ENCODE results near the gene YRDC. TPM values are rescaled to one million over a fixed set of nuclear protein-coding genes. Genes with fewer than 3 reads are reported as not detected.

YRDC gene
- total and polyA plus RNA-seq, 9 of the 15 experiments (the other 6 are each of a cell fraction or from before 2014, with no cell fraction given), result 11.1 to 58.5 (median 49.8) TPM

DNA sequence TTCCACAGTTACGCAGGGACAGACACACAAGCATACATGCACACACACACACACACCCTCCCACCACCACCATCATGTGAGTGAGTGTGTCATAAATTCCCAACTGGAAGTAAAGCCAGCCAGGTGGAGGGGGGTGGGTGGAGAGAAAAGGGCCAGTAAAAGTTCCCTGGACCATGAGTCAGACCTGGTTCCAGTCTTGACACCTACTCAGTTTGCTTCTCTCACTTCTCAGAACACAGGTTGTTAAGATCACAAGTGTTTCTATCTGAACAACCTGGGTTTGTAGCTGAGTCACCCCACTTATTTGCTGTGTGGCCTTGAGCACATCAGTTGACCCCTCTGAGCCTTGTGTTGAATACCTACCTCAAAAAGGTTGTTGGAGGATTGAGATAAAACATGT is 52.7 kb downstream of the YRDC start:
- Histone ChIP-seq H2AFZ (ENCODE audit: low read depth, low read length) (no peak overlapping the region), H3K27ac (ENCODE audit: extremely low read depth, low read depth, low read length) (no peak overlapping the region), H3K9ac (ENCODE audit: insufficient read depth in 1 of 2, low read depth in 2 of 2, low read length in 2 of 2) (no peak overlapping the region), H3K4me1 (replicated peaks in 1 of 2; ENCODE audit: control insufficient read depth in 2 of 2, insufficient read depth in 2 of 2, low read length in 2 of 2) (peaks cover under 1 to 12% of the 10 kb centered on the region in 2 experiments; a peak in 3 of 5 replicates), H4K20me1 (replicated peaks; ENCODE audit: control insufficient read depth, insufficient read depth, low read length) (peaks cover 5% of the 10 kb centered on the region; the same call in 1 of the 2 replicates), H3K4me3 (no peak overlapping the region), H3K36me3 (ENCODE audit: control insufficient read depth, insufficient read depth, low read length) (no peaks in the 10 kb centered on the region), H3K9me3 (replicated peaks; ENCODE audit: control insufficient read depth, insufficient read depth, low read depth, low read length) (no peaks in the 10 kb centered on the region), H3K27me3 (ENCODE audit: control insufficient read depth in 2 of 2, insufficient read depth in 2 of 2, low read length in 2 of 2) (peaks cover 19 to 33% of the 10 kb centered on the region in 2 experiments), H3K79me2 (ENCODE audit: control insufficient read depth, insufficient read depth, low read length) (no peaks in the 10 kb centered on the region), H3K4me2 (ENCODE audit: insufficient read depth, low read length) (no peak overlapping the region), H3K9me1 (ENCODE audit: control insufficient read depth, insufficient read depth, low read length) (no peaks in the 10 kb centered on the region)
- in situ Hi-C loops (cut with MboI), result no loop called here
- FAIRE-seq (peak; percentile 72), DNase-seq (ENCODE audit: extremely low read depth in 1 of 4, low spot score in 3 of 4) (no peak), ATAC-seq (no peak)
- intact Hi-C loops (cut with micrococcal nuclease), result no loop called here
- CTCF ChIA-PET (ENCODE audit: low intra/inter-chr PET ratio), result no interaction called here
- TF ChIP-seq KDM1A (IDR thresholded peaks at IDR 0.05) (0 out of 4 replicates have a peak, but pooled peaks of 1 of the 2 experiments have one; percentile 11), ZFP36 (IDR thresholded peaks at IDR 0.05; ENCODE audit: low read depth, low read length, partially characterized antibody) (peak; percentile 75), EGR1 (conservative IDR thresholded peaks at IDR 0.05) (0 out of 2 replicates have a peak, but pooled peaks have one; percentile 14), KAT8 (IDR thresholded peaks at IDR 0.05; ENCODE audit: low read depth) (no peak), CBFA2T3 (IDR thresholded peaks at IDR 0.05) (peak; percentile 29; the same call in 1 of the 2 replicates), NFE2 (IDR thresholded peaks at IDR 0.05; ENCODE audit: low read depth) (peak; percentile 41; the same call in 1 of the 2 replicates), RBM25 (IDR thresholded peaks at IDR 0.05; ENCODE audit: low read depth, low read length, severe bottlenecking) (peak; percentile 11)
- TF ChIP-seq, protein P1, sequence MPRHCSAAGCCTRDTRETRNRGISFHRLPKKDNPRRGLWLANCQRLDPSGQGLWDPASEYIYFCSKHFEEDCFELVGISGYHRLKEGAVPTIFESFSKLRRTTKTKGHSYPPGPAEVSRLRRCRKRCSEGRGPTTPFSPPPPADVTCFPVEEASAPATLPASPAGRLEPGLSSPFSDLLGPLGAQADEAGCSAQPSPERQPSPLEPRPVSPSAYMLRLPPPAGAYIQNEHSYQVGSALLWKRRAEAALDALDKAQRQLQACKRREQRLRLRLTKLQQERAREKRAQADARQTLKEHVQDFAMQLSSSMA (CRISPR knock-in tag; IDR thresholded peaks at IDR 0.05), result no peak
- POLR2A ChIA-PET, result interaction anchor here (0.6 to 0.9 kb wide), 3 partner anchors 11 to 65 kb away, joined by 3 to 4 read pairs (median 3); a partner anchor contains a TSS
- no TSS peak for BruUV-seq (replicated peaks)
- WGBS (ENCODE audit: insufficient coverage, low coverage, missing lambda C conversion rate), result 0% methylated on average over 1 of the region's 1 CpG
